Measurements from ENCODE around the gene PACS1. TPM values are rescaled to one million over a fixed set of nuclear protein-coding genes. Genes with fewer than 3 reads are reported as not detected.

PACS1 gene
- total RNA-seq, 1 experiment from 2014 or later = 41.1 TPM

GRCh38 chr11:66221012-66221411, 150.9 kb downstream of the PACS1 start:
- H3K4me2 ChIP-seq (ENCODE audit: low read length) = no peak overlapping the region
- H4K20me1 ChIP-seq (ENCODE audit: insufficient read depth) = no peaks in the 10 kb centered on the region
- no peak overlapping the region for H3K4me3 ChIP-seq (replicated peaks in 1 of 2; ENCODE audit: low read depth in 1 of 2, low read length in 2 of 2)
- peaks cover 0 to 8% of the 10 kb centered on the region in 2 experiments; a peak in 1 of 4 replicates for H3K4me1 ChIP-seq (ENCODE audit: control insufficient read depth in 1 of 2, insufficient read depth in 2 of 2, low read length in 2 of 2)
- H3K27me3 ChIP-seq (ENCODE audit: insufficient read depth, low read length) = no peaks in the 10 kb centered on the region
- no peak overlapping the region for H3K27ac ChIP-seq (ENCODE audit: low read depth, low read length)
- ChIA-PET RAD21 (ENCODE audit: low non-redundant PET in 1 of 2, low total read pairs in 2 of 2, uncharacterized antibody in 2 of 2, unreplicated experiment in 2 of 2) (no interaction called here), CTCF (interaction anchor here (1.6 to 1.7 kb wide), 2 partner anchors 8 to 61 kb away, joined by 4 to 6 read pairs; no protein-coding TSS in a partner anchor), POLR2A (no interaction called here)
- DNase-seq (ENCODE audit: low read depth, low spot score) (no peak), ATAC-seq (no peak)
- intact Hi-C loops (cut with micrococcal nuclease) = no loop called here
- TF ChIP-seq CEBPB (IDR thresholded peaks at IDR 0.05; ENCODE audit: low read depth) = no peak
- TF ChIP-seq, protein P1, sequence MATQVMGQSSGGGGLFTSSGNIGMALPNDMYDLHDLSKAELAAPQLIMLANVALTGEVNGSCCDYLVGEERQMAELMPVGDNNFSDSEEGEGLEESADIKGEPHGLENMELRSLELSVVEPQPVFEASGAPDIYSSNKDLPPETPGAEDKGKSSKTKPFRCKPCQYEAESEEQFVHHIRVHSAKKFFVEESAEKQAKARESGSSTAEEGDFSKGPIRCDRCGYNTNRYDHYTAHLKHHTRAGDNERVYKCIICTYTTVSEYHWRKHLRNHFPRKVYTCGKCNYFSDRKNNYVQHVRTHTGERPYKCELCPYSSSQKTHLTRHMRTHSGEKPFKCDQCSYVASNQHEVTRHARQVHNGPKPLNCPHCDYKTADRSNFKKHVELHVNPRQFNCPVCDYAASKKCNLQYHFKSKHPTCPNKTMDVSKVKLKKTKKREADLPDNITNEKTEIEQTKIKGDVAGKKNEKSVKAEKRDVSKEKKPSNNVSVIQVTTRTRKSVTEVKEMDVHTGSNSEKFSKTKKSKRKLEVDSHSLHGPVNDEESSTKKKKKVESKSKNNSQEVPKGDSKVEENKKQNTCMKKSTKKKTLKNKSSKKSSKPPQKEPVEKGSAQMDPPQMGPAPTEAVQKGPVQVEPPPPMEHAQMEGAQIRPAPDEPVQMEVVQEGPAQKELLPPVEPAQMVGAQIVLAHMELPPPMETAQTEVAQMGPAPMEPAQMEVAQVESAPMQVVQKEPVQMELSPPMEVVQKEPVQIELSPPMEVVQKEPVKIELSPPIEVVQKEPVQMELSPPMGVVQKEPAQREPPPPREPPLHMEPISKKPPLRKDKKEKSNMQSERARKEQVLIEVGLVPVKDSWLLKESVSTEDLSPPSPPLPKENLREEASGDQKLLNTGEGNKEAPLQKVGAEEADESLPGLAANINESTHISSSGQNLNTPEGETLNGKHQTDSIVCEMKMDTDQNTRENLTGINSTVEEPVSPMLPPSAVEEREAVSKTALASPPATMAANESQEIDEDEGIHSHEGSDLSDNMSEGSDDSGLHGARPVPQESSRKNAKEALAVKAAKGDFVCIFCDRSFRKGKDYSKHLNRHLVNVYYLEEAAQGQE (IDR thresholded peaks at IDR 0.05; ENCODE audit: low read depth) = no peak
- no peak for TF ChIP-seq JUND (IDR thresholded peaks at IDR 0.05)
- TF ChIP-seq POLR2A (IDR thresholded peaks at IDR 0.05; ENCODE audit: borderline replicate concordance, extremely low read depth, insufficient read depth, insufficient read length) = no peak
- no peak for TF ChIP-seq ZFX (IDR thresholded peaks at IDR 0.05)
- TF ChIP-seq, protein P2, sequence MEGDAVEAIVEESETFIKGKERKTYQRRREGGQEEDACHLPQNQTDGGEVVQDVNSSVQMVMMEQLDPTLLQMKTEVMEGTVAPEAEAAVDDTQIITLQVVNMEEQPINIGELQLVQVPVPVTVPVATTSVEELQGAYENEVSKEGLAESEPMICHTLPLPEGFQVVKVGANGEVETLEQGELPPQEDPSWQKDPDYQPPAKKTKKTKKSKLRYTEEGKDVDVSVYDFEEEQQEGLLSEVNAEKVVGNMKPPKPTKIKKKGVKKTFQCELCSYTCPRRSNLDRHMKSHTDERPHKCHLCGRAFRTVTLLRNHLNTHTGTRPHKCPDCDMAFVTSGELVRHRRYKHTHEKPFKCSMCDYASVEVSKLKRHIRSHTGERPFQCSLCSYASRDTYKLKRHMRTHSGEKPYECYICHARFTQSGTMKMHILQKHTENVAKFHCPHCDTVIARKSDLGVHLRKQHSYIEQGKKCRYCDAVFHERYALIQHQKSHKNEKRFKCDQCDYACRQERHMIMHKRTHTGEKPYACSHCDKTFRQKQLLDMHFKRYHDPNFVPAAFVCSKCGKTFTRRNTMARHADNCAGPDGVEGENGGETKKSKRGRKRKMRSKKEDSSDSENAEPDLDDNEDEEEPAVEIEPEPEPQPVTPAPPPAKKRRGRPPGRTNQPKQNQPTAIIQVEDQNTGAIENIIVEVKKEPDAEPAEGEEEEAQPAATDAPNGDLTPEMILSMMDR (IDR thresholded peaks at IDR 0.05 in 2 of 3, conservative IDR thresholded peaks at IDR 0.05 in 1 of 3; ENCODE audit: borderline replicate concordance in 1 of 3, insufficient read depth in 1 of 3, low read depth in 2 of 3, low read length in 2 of 3) = no peak
- TF ChIP-seq, protein P3, sequence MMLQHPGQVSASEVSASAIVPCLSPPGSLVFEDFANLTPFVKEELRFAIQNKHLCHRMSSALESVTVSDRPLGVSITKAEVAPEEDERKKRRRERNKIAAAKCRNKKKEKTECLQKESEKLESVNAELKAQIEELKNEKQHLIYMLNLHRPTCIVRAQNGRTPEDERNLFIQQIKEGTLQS (IDR thresholded peaks at IDR 0.05) = no peak
- TF ChIP-seq EZH2phosphoT487 (IDR thresholded peaks at IDR 0.05; ENCODE audit: borderline replicate concordance) = no peak
- no peak for TF ChIP-seq POLR2AphosphoS5 (IDR thresholded peaks at IDR 0.05; ENCODE audit: low read depth, low read length)
- no peak for TF ChIP-seq ZNF274 (IDR thresholded peaks at IDR 0.05; ENCODE audit: low read depth, low read length)
- no peak for TF ChIP-seq EZH2 (IDR thresholded peaks at IDR 0.05)
- TF ChIP-seq SRF (IDR thresholded peaks at IDR 0.05; ENCODE audit: low read depth) = no peak
- no peak for TF ChIP-seq ELF1 (IDR thresholded peaks at IDR 0.05; ENCODE audit: borderline replicate concordance, low read depth)
- TF ChIP-seq RAD21 (IDR thresholded peaks at IDR 0.05; ENCODE audit: low read depth) = no peak
- TF ChIP-seq, protein P4, sequence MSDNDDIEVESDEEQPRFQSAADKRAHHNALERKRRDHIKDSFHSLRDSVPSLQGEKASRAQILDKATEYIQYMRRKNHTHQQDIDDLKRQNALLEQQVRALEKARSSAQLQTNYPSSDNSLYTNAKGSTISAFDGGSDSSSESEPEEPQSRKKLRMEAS (IDR thresholded peaks at IDR 0.05) = no peak
- BruUV-seq (replicated peaks) = no TSS peak
- no peaks in the 10 kb centered on the region for H3K79me2 ChIP-seq (ENCODE audit: insufficient read depth, low read length)
- H3K9ac ChIP-seq (ENCODE audit: low read length) = no peak overlapping the region
- no peaks in the 10 kb centered on the region for H3K9me2 ChIP-seq (ENCODE audit: insufficient read depth)
- H3K36me3 ChIP-seq (ENCODE audit: control insufficient read depth in 1 of 2, insufficient read depth in 2 of 2, low read length in 2 of 2) = peaks cover 4 to 5% of the 10 kb centered on the region in 2 experiments; a peak in 1 of 4 replicates
- H2AFZ ChIP-seq (ENCODE audit: low read depth, low read length, poor library complexity, severe bottlenecking) = no peak overlapping the region
- no peaks in the 10 kb centered on the region for H3K9me3 ChIP-seq (ENCODE audit: control insufficient read depth in 1 of 2, insufficient read depth in 1 of 2, low read depth in 1 of 2, low read length in 2 of 2)

Data from HCT116 (cell line).